Mononuclear cell (primary cell): ENCODE data around the gene ZNF546. TPM values are rescaled to one million over a fixed set of nuclear protein-coding genes. Genes with fewer than 3 reads are reported as not detected.
"Not testable (repeated sequence)": the region's sequence is repeated elsewhere in the genome, so short reads cannot be mapped to it uniquely, and the experiment has no call there.

Source experiments
- H3K27me3 ChIP-seq: 2 replicates; pipeline ENCODE4 v1.6.0; 2011; ENCODE audit warnings: low read length, control low read depth; ENCODE audit not compliant: insufficient read depth
- H3K4me1 ChIP-seq: 2 replicates; pipeline ENCODE4 v1.5.1; 2011; ENCODE audit warnings: mild to moderate bottlenecking, low read length, control low read depth; ENCODE audit not compliant: insufficient read depth
- H3K4me3 ChIP-seq: 2 replicates; pipeline ENCODE4 v1.5.1; 2011; ENCODE audit warnings: mild to moderate bottlenecking, low read length, moderate library complexity
- H3K9me3 ChIP-seq: 2 replicates; pipeline ENCODE4 v1.5.1; 2011; ENCODE audit warnings: low read depth, mild to moderate bottlenecking, control low read depth, low read length
- total RNA-seq: library from RNA; depleted of rRNA; stranded (reverse); fragments of >200 nt; gene quantifications from one replicate; pipeline ENCODE4 v1.2.3, GENCODE V29; 2012

Gene ZNF546
- 1.5 TPM for total RNA-seq

- Histone ChIP-seq H3K4me1 (peaks cover 19% of the 10 kb centered on the region), H3K4me3 (peak within 1 kb of the TSS; percentile 87), H3K27me3 (no peaks in the 10 kb centered on the region), H3K9me3 (no peaks in the 10 kb centered on the region)
Observed at GRCh38 chr19:39996811-39997637, at the start of gene ZNF546. TSS of gene ZNF546 (plus strand) at chr19:39997060. CDS start at chr19:39998327, 1,267 bp downstream.

GRCh38 chr19:39949026-39949747 is 47.7 kb upstream of the ZNF546 start:
- peaks cover 93% of the 10 kb centered on the region for H3K4me1 ChIP-seq
- H3K4me3 ChIP-seq: no peak overlapping the region
- H3K9me3 ChIP-seq: no peaks in the 10 kb centered on the region
- H3K27me3 ChIP-seq: peaks cover 62% of the 10 kb centered on the region

DNA sequence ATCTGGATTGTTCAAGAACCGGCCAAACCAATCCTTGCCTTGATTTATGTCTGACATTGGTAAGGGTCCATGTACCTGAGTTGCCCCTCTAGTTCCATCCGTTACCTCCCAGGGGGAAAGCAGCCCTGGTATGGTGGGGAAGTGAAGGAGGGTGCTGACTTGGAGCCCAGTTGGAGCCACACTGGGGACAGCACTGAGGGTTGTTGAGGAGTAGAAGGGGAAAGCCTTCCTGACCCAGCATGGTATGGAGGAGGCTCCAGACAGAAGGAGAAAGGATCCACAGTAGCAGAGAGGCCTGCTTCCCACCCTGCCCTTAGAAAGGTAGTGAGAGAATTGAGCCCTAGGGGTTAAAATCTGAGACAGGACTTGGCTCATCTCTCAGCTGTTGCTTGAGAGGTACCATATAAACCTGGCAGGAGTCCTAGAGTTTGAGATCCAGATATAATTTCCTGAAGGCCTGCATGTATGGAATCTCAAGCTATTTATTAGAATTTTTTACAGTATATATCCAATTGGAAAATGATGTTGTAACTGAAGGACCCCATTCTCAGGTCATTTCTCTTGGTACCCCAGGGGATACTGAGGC is 45.7 kb upstream of the ZNF546 start:
- no peaks in the 10 kb centered on the region for H3K9me3 ChIP-seq
- H3K27me3 ChIP-seq: peaks cover 65% of the 10 kb centered on the region
- H3K4me3 ChIP-seq: no peak overlapping the region
- peaks cover 81% of the 10 kb centered on the region for H3K4me1 ChIP-seq

DNA sequence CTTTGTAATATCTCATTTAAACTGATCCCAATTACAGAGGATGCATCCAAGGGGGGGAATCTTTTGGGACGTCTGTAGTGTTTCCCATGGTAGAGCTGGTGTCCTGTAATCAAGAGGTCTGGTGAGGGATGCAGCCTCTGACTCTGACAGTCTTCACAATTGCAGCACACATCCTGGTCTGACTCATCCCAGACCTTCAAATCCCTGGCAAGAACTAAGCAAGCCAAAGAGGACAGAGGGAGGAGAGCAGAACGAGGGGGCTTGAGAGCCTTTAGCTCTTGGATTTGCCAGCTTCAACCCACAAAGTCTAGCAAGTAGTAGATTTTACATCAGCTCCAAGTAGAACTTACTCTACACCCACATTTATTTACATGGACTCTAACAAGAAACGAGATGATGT is 45.2 kb upstream of the ZNF546 start:
- H3K9me3 ChIP-seq: no peaks in the 10 kb centered on the region
- H3K27me3 ChIP-seq: peaks cover 63% of the 10 kb centered on the region
- peaks cover 76% of the 10 kb centered on the region for H3K4me1 ChIP-seq
- no peak overlapping the region for H3K4me3 ChIP-seq

DNA sequence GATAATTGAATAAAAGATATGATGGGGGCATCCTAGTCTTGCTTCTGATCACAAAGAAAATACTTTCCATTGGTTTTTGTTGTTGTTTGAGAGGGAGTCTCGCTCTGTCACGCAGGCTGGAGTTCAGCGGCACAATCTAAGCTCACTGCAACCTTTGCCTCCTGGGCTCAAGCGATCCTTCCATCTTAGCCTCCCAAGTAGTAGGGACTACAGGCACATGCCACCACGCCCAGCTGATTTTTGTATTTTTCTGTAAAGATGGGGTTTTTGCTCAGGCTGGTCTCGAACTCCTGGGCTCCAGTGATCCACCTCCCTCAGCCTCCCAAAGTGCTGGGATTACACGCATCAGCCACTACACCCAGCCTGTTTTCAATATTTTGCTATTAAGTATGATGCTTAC is 42.9 kb upstream of the ZNF546 start:
- Histone ChIP-seq H3K9me3 (no peaks in the 10 kb centered on the region), H3K27me3 (peaks cover 48% of the 10 kb centered on the region), H3K4me3 (no peak overlapping the region), H3K4me1 (peaks cover 57% of the 10 kb centered on the region)

DNA sequence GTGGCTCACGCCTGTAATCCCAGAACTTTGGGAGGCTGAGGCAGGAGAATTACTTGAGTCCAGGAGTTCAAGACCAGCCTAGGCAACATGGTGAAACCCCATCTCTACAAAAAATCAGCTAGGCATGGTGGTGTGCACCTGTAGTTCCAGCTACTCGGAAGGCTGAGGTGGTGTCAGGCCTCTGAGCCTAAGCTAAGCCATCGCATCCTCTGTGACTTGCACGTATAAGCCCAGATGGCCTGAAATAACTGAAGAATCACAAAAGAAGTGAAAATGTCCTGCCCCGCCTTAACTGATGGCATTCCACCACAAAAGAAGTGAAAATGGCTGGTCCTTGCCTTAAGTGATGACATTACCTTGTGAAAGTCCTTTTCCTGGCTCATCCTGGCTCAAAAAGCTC is 39.0 kb upstream of the ZNF546 start:
- Histone ChIP-seq H3K27me3 (peaks cover 40% of the 10 kb centered on the region), H3K4me1 (peaks cover 22% of the 10 kb centered on the region)
- not testable (repeated sequence) for H3K9me3 ChIP-seq, H3K4me3 ChIP-seq

GRCh38 chr19:39958942-39959341 is 37.9 kb upstream of the ZNF546 start:
- Histone ChIP-seq H3K27me3 (peaks cover 50% of the 10 kb centered on the region), H3K4me1 (peaks cover 16% of the 10 kb centered on the region)
- not testable (repeated sequence) for H3K4me3 ChIP-seq, H3K9me3 ChIP-seq

- Histone ChIP-seq H3K27me3 (peaks cover 50% of the 10 kb centered on the region), H3K4me1 (peaks cover 13% of the 10 kb centered on the region)
- H3K4me3 ChIP-seq: not testable (repeated sequence)
Observed at GRCh38 chr19:39959407-39959806, 37.5 kb upstream of the ZNF546 start.

GRCh38 chr19:39963898-39964297 is 33.0 kb upstream of the ZNF546 start:
- peaks cover 45% of the 10 kb centered on the region for H3K27me3 ChIP-seq
- H3K4me3 ChIP-seq: no peak overlapping the region
- peaks cover 14% of the 10 kb centered on the region for H3K4me1 ChIP-seq
- no peaks in the 10 kb centered on the region for H3K9me3 ChIP-seq

More at GRCh38 chr19:39959407-39959806, 37.5 kb upstream of the ZNF546 start:
- not testable (repeated sequence) for H3K9me3 ChIP-seq

DNA sequence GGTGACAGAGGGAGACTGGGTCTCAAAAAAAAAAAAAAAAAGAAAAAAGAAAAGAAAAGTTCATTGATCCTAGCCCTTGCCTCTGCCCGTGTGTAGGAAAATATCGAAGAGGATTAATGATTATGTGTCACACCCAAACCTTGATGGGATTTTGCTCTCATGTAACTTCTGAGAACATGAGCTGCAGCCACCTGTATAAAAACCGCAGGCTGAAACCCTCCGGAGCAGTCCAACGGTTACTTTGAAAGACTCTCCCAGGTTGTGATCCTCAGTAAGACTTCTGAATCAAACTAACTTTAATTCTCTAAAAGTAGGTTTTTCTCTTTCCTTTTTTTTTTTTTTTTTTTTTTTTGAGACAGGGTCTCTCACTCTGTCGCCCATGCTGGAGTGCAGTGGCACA is 30.2 kb upstream of the ZNF546 start:
- H3K4me3 ChIP-seq: no peak overlapping the region
- no peaks in the 10 kb centered on the region for H3K9me3 ChIP-seq
- peaks cover 32% of the 10 kb centered on the region for H3K4me1 ChIP-seq
- peaks cover 30% of the 10 kb centered on the region for H3K27me3 ChIP-seq

- Histone ChIP-seq H3K4me1 (peaks cover 38% of the 10 kb centered on the region), H3K27me3 (peaks cover 22% of the 10 kb centered on the region), H3K9me3 (no peaks in the 10 kb centered on the region), H3K4me3 (no peak overlapping the region)
Observed at GRCh38 chr19:39967561-39967960, 29.3 kb upstream of the ZNF546 start.

DNA sequence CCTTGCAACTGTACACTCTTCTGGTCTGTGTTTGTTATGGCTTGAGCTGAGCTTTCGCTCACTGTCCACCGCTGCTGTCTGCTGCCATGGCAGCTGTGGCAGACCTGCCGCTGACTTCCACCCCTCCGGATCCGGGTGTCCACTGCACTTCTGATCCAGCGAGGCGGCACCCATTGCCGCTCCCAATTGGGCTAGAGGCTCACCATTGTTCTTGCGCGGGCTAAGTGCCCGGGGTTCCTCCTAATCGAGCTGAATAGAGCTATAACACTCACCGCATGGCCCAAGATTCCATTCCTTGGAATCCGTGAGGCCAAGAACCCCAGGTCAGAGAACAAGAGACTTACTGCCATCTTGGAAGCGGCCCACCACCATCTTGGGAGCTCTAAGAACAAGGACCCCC is 28.1 kb upstream of the ZNF546 start:
- H3K4me3 ChIP-seq: no peak overlapping the region
- peaks cover 13% of the 10 kb centered on the region for H3K27me3 ChIP-seq
- H3K4me1 ChIP-seq: peaks cover 34% of the 10 kb centered on the region
- H3K9me3 ChIP-seq: no peaks in the 10 kb centered on the region

- peaks cover 33% of the 10 kb centered on the region for H3K4me1 ChIP-seq
- H3K27me3 ChIP-seq: peaks cover 9% of the 10 kb centered on the region
- H3K4me3 ChIP-seq: no peak overlapping the region
- H3K9me3 ChIP-seq: no peaks in the 10 kb centered on the region
Observed at GRCh38 chr19:39969266-39969665, 27.6 kb upstream of the ZNF546 start.

- Histone ChIP-seq H3K4me1 (peaks cover 33% of the 10 kb centered on the region), H3K9me3 (no peaks in the 10 kb centered on the region), H3K4me3 (peak overlapping the region; percentile 72), H3K27me3 (peaks cover 9% of the 10 kb centered on the region)
Observed at GRCh38 chr19:39969681-39970424, 27.0 kb upstream of the ZNF546 start.

DNA sequence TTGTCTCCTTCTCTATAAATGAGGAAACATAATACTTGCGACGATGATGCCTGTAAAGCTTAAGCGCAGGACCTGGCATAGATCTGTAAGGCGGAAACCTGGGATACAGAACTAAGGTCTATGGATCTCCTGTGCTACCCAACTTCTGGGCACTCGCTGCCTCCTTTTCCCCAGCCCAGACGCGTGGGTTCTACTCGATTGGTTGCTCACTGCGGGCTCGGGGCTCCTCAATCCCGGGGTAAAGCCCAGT is 26.5 kb upstream of the ZNF546 start:
- H3K4me1 ChIP-seq: peaks cover 33% of the 10 kb centered on the region

More for the DNA sequence above, 26.5 kb upstream of the ZNF546 start:
- H3K27me3 ChIP-seq: peaks cover 9% of the 10 kb centered on the region
- H3K4me3 ChIP-seq: peak overlapping the region; percentile 72
- no peaks in the 10 kb centered on the region for H3K9me3 ChIP-seq
